Testis (tissue), 2 donors: Measurements from ENCODE around the gene HBG2.

ENCODE experiments used
- POLR2A ChIP-seq: fragments of 450-650 bp; IDR thresholded peaks from one replicate; pipeline ENCODE4 v1.6.1; 2017; ENCODE audit warnings: antibody characterized with exemption, mild to moderate bottlenecking, moderate library complexity
- TF ChIP-seq, protein P1 (sequence below), 3 experiments: fragments of 450-650 bp in 2 of 3; fragments of 200-600 bp in 1 of 3; sonication (generic) in 1 of 3; IDR thresholded peaks; one replicate each; pipeline ENCODE4 v1.5.1; 2016 to 2019; ENCODE audit warnings: antibody characterized with exemption in 3 of 3, mild to moderate bottlenecking in 2 of 3, moderate library complexity in 1 of 3

DNA sequence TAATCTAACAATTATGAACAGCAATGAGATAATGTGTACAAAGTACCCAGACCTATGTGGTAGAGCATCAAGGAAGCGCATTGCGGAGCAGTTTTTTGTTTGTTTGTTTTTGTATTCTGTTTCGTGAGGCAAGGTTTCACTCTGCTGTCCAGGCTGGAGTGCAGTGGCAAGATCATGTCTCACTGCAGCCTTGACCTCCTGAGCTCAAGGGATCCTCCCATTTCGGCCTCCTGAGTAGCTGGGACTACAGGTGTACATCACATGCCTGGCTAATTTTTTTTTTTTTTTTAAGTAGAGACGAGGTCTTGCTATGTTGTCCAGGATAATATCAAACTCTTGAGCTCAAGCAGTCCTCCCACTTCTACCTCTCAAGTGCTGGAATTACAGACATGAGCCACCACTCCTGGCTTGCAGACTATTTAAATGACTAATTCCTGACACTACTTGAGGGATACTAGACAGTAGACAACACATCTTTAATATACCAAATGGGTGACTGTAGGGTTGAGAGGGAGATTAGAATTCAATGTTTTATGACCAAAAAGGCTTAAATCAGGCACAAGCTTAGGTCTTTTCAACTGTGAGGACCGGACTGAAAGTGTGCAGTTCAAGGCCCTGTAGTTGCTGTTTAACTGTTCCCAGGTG, 34.4 kb upstream of the HBG2 start:
- TF ChIP-seq, protein P1, sequence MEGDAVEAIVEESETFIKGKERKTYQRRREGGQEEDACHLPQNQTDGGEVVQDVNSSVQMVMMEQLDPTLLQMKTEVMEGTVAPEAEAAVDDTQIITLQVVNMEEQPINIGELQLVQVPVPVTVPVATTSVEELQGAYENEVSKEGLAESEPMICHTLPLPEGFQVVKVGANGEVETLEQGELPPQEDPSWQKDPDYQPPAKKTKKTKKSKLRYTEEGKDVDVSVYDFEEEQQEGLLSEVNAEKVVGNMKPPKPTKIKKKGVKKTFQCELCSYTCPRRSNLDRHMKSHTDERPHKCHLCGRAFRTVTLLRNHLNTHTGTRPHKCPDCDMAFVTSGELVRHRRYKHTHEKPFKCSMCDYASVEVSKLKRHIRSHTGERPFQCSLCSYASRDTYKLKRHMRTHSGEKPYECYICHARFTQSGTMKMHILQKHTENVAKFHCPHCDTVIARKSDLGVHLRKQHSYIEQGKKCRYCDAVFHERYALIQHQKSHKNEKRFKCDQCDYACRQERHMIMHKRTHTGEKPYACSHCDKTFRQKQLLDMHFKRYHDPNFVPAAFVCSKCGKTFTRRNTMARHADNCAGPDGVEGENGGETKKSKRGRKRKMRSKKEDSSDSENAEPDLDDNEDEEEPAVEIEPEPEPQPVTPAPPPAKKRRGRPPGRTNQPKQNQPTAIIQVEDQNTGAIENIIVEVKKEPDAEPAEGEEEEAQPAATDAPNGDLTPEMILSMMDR (IDR thresholded peaks at IDR 0.05), result no peak
- TF ChIP-seq POLR2A, result no peak
